K562 (cell line): ENCODE measurements around the gene PPP4R4. TPM values are rescaled to one million over a fixed set of nuclear protein-coding genes. Genes with fewer than 3 reads are reported as not detected.

Experiments
- ATAC-seq: fragments of 200-7000 bp; cut with Tn5 transposase; 3 replicates; pipeline ENCODE4 v1.9.1; 2020; ENCODE audit warnings: moderate library complexity
- BruUV-seq: library from RNA; stranded (reverse); fragments of 400-500 nt; replicated peaks from 2 replicates; lab custom pipeline; 2021; lab: Mats Ljungman, UMichigan
- CTCF ChIA-PET: fragments of 300-600 bp; formaldehyde crosslinking; extraction: SDS; loops from one replicate; lab custom pipeline; 2021; ENCODE audit warnings: low intra/inter-chr PET ratio; lab: Yijun Ruan, JAX
- POLR2A ChIA-PET: fragments of 300-600, 350-650 bp; sonication (Branson Sonifier 250); formaldehyde crosslinking; extraction: SDS; loops from one replicate; lab custom pipeline; 2021; ENCODE audit warnings: antibody characterized with exemption, inconsistent platforms; lab: Yijun Ruan, JAX
- DNase-seq, 4 experiments: peaks; one replicate each; pipeline versions ENCODE4 v3.0.0 to v3.0.0-alpha.2; 2011 to 2018; ENCODE audit warnings: low spot score in 3 of 4, mixed read lengths in 3 of 4; ENCODE audit errors: extremely low read depth in 1 of 4
- FAIRE-seq: peaks from 2 replicates; lab custom pipeline; 2011; peaks lifted over from hg19 to GRCh38; lab: Jason Lieb, UNC
- H2AFZ ChIP-seq: 2 replicates; pipeline ENCODE4 v1.6.0; 2011; ENCODE audit warnings: low read depth, low read length, control low read depth, inconsistent platforms
- H3K27ac ChIP-seq: fragments of 200-600 bp; 3 replicates; pipeline ENCODE4 v1.8.0; 2011; ENCODE audit warnings: low read depth, mild to moderate bottlenecking, control low read depth, inconsistent platforms, low read length, moderate library complexity, mixed read lengths; ENCODE audit errors: extremely low read depth
- H3K27me3 ChIP-seq, 2 experiments: fragments of 300-600 bp in 1 of 2; 2 replicates in 1 of 2; 3 replicates in 1 of 2; pipeline versions ENCODE4 v1.6.0 to v1.8.0; 2011; ENCODE audit warnings: inconsistent platforms in 2 of 2, low read length in 2 of 2, mild to moderate bottlenecking in 1 of 2, mixed read lengths in 1 of 2, moderate library complexity in 1 of 2; ENCODE audit not compliant: control insufficient read depth in 2 of 2, insufficient read depth in 2 of 2
- H3K36me3 ChIP-seq: fragments of 300-600 bp; 3 replicates; pipeline ENCODE4 v1.8.0; 2011; ENCODE audit warnings: mild to moderate bottlenecking, low read length, inconsistent platforms; ENCODE audit not compliant: control insufficient read depth, insufficient read depth
- H3K4me1 ChIP-seq, 2 experiments: fragments of 200-600 bp in 1 of 2; replicated peaks in 1 of 2; 2 replicates in 1 of 2; 3 replicates in 1 of 2; pipeline versions ENCODE4 v1.5.1 to v1.8.0; 2011; ENCODE audit warnings: inconsistent platforms in 2 of 2, low read length in 2 of 2, mild to moderate bottlenecking in 1 of 2, mixed read lengths in 1 of 2, moderate library complexity in 1 of 2; ENCODE audit not compliant: control insufficient read depth in 2 of 2, insufficient read depth in 2 of 2
- H3K4me2 ChIP-seq: 2 replicates; pipeline ENCODE4 v1.6.1; 2011; ENCODE audit warnings: low read length, control low read depth, inconsistent platforms, mixed read lengths; ENCODE audit not compliant: insufficient read depth
- H3K4me3 ChIP-seq: fragments of 200-600 bp; sonication (generic), shearing (Covaris generic); 2 replicates; pipeline ENCODE4 v1.5.1; 2016; ENCODE audit warnings: control low read depth, inconsistent platforms
- H3K79me2 ChIP-seq: fragments of 200-600 bp; 3 replicates; pipeline ENCODE4 v1.8.0; 2011; ENCODE audit warnings: low read length, inconsistent platforms; ENCODE audit not compliant: control insufficient read depth, insufficient read depth
- H3K9ac ChIP-seq, 2 experiments: 2 replicates each; pipeline versions ENCODE4 v1.6.0 to v1.6.1; 2011; ENCODE audit warnings: low read depth in 2 of 2, low read length in 2 of 2, control low read depth in 1 of 2, inconsistent platforms in 1 of 2, mild to moderate bottlenecking in 1 of 2, mixed read lengths in 1 of 2; ENCODE audit not compliant: insufficient read depth in 1 of 2
- H3K9me1 ChIP-seq: one replicate; pipeline ENCODE4 v1.6.0; 2011; ENCODE audit warnings: inconsistent platforms, mild to moderate bottlenecking, low read length, moderate library complexity; ENCODE audit not compliant: control insufficient read depth, insufficient read depth
- H3K9me3 ChIP-seq: replicated peaks from 2 replicates; pipeline ENCODE4 v1.5.1; 2011; ENCODE audit warnings: low read depth, low read length, inconsistent platforms; ENCODE audit not compliant: control insufficient read depth, insufficient read depth
- H4K20me1 ChIP-seq: replicated peaks from 2 replicates; pipeline ENCODE4 v1.6.1; 2011; ENCODE audit warnings: low read length, inconsistent platforms, mixed read lengths; ENCODE audit not compliant: control insufficient read depth, insufficient read depth
- ATF1 ChIP-seq, 2 experiments: fragments of 450-650 bp in 1 of 2; IDR thresholded peaks; 2 replicates each; pipeline ENCODE4 v1.6.1; 2016; ENCODE audit warnings: missing compliant biosample characterization in 1 of 2, missing genetic modification characterization in 1 of 2
- CCNT2 ChIP-seq: IDR thresholded peaks from 2 replicates; pipeline ENCODE4 v1.6.1; 2011; ENCODE audit warnings: borderline replicate concordance, low read depth, mild to moderate bottlenecking, moderate library complexity, mixed read lengths, low read length; ENCODE audit not compliant: insufficient read length; ENCODE audit errors: extremely low read depth
- EWSR1 ChIP-seq: fragments of 450-650 bp; IDR thresholded peaks from 2 replicates; pipeline ENCODE4 v1.6.1; 2018; ENCODE audit warnings: borderline replicate concordance, mild to moderate bottlenecking, low read depth, moderate library complexity; ENCODE audit not compliant: partially characterized antibody
- RFX1 ChIP-seq: fragments of 450-650 bp; IDR thresholded peaks from 2 replicates; pipeline ENCODE4 v1.6.1; 2016; ENCODE audit warnings: mild to moderate bottlenecking, moderate library complexity
- SIN3A ChIP-seq, 2 experiments: fragments of 150-350 bp in 1 of 2; IDR thresholded peaks; 2 replicates each; pipeline ENCODE4 v1.6.1; 2011 to 2016; ENCODE audit warnings: borderline replicate concordance in 2 of 2, low read depth in 2 of 2, low read length in 2 of 2, mild to moderate bottlenecking in 2 of 2, moderate library complexity in 2 of 2; ENCODE audit not compliant: control insufficient read depth in 1 of 2
- WGBS: fragments of 100-300 bp; shearing (Covaris generic); methylation state at CpG from one replicate; pipeline ENCODE4 v1.1.6; 2016; ENCODE audit warnings: low coverage, mixed read lengths; ENCODE audit not compliant: insufficient coverage; ENCODE audit errors: missing lambda C conversion rate; 5-methylcytosine and 5-hydroxymethylcytosine counted together
- in situ Hi-C: fragments of 300-500 bp; cut with MboI; formaldehyde crosslinking; loops from 4 replicates; pipeline ENCODE4 v1.15.0; 2018; ENCODE audit warnings: inconsistent platforms, mixed read lengths
- intact Hi-C: fragments of 100-400 bp; cut with micrococcal nuclease; formaldehyde crosslinking; loops from 2 replicates; pipeline ENCODE4 v1.14.2; 2022
- polyA plus RNA-seq, 8 experiments: library from polyadenylated mRNA; depleted of rRNA in 4 of 8; stranded (reverse) in 5 of 8; unstranded in 3 of 8; fragments of >200 nt; fragmentation: Nextera tagmentation in 2 of 8; fragmentation: Illumina TruSeq in 1 of 8; extraction: Ambion mirVana in 2 of 8; extraction: Trizol in 1 of 8; gene quantifications; 2 replicates each; pipeline versions ENCODE4 v1.2.1 to v1.2.3, GENCODE V29; 2011 to 2014; ENCODE audit warnings: inconsistent platforms in 1 of 8, missing spikeins in 1 of 8
- total RNA-seq, 7 experiments: library from RNA; depleted of rRNA in 6 of 7; stranded (reverse); fragments of >200 nt in 6 of 7; fragmentation: Illumina TruSeq in 2 of 7; extraction: Trizol in 2 of 7; gene quantifications; 2 replicates each; pipeline versions ENCODE4 v1.2.1 to v1.2.3, GENCODE V29; 2011 to 2021; ENCODE audit warnings: low replicate concordance in 1 of 7
- TF ChIP-seq, protein P1 (sequence below): IDR thresholded peaks from 3 replicates; pipeline ENCODE4 v1.6.1; 2011; ENCODE audit warnings: borderline replicate concordance, mild to moderate bottlenecking; ENCODE audit not compliant: insufficient read length, insufficient read depth
- TF ChIP-seq, protein P2 (sequence below): fragments of 250-450 bp; sonication (Bioruptor Pico); IDR thresholded peaks from 2 replicates; pipeline ENCODE4 v1.5.0; 2021
- TF ChIP-seq, protein P3 (sequence below), 2 experiments: fragments of 450-650 bp; formaldehyde crosslinking in 1 of 2; IDR thresholded peaks; 2 replicates each; pipeline versions ENCODE4 v1.4.0 to v1.6.1; 2014 to 2020; ENCODE audit warnings: mild to moderate bottlenecking in 2 of 2, borderline replicate concordance in 1 of 2, low read depth in 1 of 2

PPP4R4 gene
- total and polyA plus RNA-seq, 9 of the 15 experiments (the other 6 are each of a cell fraction or from before 2014, with no cell fraction given) = 0.11 to 0.26 TPM; not detected in 7

DNA sequence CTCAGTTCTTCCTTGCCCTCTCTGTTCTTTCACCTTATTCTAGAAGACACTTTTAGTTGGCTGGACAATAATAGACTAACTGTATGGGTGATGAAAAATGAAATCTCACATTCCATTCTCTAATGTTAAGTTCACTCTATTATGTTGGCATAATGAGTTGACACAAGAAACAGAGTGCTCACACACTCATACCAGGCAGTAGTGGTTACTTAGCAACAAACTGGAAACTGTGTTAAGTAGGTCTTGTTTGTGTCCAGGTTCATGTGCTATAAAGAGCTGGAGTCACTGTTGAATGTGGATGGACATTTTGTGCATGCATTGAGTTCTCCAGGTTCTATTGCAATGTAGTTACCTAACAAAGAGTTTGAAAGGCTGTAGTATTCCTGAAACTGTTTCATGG is 16.9 kb upstream of the PPP4R4 start (continued):
- TF ChIP-seq, protein P1, sequence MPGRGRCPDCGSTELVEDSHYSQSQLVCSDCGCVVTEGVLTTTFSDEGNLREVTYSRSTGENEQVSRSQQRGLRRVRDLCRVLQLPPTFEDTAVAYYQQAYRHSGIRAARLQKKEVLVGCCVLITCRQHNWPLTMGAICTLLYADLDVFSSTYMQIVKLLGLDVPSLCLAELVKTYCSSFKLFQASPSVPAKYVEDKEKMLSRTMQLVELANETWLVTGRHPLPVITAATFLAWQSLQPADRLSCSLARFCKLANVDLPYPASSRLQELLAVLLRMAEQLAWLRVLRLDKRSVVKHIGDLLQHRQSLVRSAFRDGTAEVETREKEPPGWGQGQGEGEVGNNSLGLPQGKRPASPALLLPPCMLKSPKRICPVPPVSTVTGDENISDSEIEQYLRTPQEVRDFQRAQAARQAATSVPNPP = no peak
- TF ChIP-seq RFX1 (no peak), EWSR1 (no peak)
- TF ChIP-seq, protein P2, sequence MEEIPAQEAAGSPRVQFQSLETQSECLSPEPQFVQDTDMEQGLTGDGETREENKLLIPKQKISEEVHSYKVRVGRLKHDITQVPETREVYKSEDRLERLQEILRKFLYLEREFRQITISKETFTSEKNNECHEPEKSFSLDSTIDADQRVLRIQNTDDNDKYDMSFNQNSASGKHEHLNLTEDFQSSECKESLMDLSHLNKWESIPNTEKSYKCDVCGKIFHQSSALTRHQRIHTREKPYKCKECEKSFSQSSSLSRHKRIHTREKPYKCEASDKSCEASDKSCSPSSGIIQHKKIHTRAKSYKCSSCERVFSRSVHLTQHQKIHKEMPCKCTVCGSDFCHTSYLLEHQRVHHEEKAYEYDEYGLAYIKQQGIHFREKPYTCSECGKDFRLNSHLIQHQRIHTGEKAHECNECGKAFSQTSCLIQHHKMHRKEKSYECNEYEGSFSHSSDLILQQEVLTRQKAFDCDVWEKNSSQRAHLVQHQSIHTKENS (CRISPR knock-in tag) = no peak
- TF ChIP-seq, all 486 proteins: peak for 0

DNA sequence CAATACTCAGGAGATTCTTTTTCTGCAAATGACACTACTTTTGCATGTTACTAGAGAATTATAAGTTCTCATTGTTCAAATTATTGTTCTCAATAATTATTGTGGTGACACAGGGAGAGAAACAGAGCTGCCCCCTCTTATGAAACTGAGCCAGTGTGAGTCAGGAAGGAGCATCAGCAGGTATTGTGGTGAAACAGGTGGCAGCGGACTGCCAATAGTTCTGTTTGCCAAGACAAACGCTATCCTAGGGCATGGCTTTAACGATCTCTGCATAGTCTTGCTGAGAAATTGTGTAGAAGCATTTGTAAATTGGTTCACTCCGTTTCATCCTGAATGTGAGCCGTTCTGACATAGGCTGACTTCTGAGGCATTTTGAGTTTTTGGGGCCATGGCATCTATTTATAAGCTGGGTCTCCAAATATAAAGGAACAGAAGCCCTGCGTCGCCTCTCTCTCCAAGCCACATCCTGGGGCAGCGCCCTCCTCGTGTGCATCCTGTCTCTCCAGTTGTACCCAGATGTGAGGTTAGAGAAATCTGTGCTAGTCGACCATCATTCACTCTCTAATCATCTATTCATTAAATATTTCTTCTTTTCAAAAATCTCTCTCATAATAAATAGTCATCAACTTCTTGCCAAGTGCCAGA is 15.8 kb upstream of the PPP4R4 start:
- WGBS = 0% methylated on average over 8 of the region's 10 CpGs
- no peak overlapping the region for H3K9ac ChIP-seq
- FAIRE-seq = no peak
- CTCF ChIA-PET = no interaction called here
- no peaks in the 10 kb centered on the region for H3K9me1 ChIP-seq
- POLR2A ChIA-PET = no interaction called here
- no peak for DNase-seq
- no peaks in the 10 kb centered on the region for H3K9me3 ChIP-seq
- H3K4me2 ChIP-seq = no peak overlapping the region
- no peak overlapping the region for H3K27ac ChIP-seq
- H4K20me1 ChIP-seq = no peaks in the 10 kb centered on the region
- ATAC-seq = no peak
- H2AFZ ChIP-seq = no peak overlapping the region
- no peaks in the 10 kb centered on the region for H3K79me2 ChIP-seq
- no peaks in the 10 kb centered on the region for H3K36me3 ChIP-seq
- no peaks in the 10 kb centered on the region for H3K27me3 ChIP-seq
- in situ Hi-C loops = no loop called here
- H3K4me1 ChIP-seq = no peaks in the 10 kb centered on the region
- H3K4me3 ChIP-seq = no peak overlapping the region
- BruUV-seq = no TSS peak
- intact Hi-C loops = no loop called here
- TF ChIP-seq ATF1 (CRISPR knock-in tag; IDR thresholded peaks at IDR 0.05) (no peak), ATF1 (tag; IDR thresholded peaks at IDR 0.05) (no peak), SIN3A (IDR thresholded peaks at IDR 0.05; ENCODE audit: borderline replicate concordance in 2 of 2, control insufficient read depth in 1 of 2, low read depth in 2 of 2, low read length in 2 of 2) (no peak), CCNT2 (no peak)
- TF ChIP-seq, protein P3, sequence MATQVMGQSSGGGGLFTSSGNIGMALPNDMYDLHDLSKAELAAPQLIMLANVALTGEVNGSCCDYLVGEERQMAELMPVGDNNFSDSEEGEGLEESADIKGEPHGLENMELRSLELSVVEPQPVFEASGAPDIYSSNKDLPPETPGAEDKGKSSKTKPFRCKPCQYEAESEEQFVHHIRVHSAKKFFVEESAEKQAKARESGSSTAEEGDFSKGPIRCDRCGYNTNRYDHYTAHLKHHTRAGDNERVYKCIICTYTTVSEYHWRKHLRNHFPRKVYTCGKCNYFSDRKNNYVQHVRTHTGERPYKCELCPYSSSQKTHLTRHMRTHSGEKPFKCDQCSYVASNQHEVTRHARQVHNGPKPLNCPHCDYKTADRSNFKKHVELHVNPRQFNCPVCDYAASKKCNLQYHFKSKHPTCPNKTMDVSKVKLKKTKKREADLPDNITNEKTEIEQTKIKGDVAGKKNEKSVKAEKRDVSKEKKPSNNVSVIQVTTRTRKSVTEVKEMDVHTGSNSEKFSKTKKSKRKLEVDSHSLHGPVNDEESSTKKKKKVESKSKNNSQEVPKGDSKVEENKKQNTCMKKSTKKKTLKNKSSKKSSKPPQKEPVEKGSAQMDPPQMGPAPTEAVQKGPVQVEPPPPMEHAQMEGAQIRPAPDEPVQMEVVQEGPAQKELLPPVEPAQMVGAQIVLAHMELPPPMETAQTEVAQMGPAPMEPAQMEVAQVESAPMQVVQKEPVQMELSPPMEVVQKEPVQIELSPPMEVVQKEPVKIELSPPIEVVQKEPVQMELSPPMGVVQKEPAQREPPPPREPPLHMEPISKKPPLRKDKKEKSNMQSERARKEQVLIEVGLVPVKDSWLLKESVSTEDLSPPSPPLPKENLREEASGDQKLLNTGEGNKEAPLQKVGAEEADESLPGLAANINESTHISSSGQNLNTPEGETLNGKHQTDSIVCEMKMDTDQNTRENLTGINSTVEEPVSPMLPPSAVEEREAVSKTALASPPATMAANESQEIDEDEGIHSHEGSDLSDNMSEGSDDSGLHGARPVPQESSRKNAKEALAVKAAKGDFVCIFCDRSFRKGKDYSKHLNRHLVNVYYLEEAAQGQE (IDR thresholded peaks at IDR 0.05; ENCODE audit: borderline replicate concordance) = no peak
- TF ChIP-seq, protein P3 (CRISPR knock-in tag; IDR thresholded peaks at IDR 0.05; ENCODE audit: low read depth) = no peak
